ENCODE data around the gene ACTRT2. TPM values are rescaled to one million over a fixed set of nuclear protein-coding genes. Genes with fewer than 3 reads are reported as not detected.

The ACTRT2 gene
- total and polyA plus RNA-seq, 2 of the 8 experiments (the other 6 are each of a cell fraction or from before 2014, with no cell fraction given) = not detected

DNA sequence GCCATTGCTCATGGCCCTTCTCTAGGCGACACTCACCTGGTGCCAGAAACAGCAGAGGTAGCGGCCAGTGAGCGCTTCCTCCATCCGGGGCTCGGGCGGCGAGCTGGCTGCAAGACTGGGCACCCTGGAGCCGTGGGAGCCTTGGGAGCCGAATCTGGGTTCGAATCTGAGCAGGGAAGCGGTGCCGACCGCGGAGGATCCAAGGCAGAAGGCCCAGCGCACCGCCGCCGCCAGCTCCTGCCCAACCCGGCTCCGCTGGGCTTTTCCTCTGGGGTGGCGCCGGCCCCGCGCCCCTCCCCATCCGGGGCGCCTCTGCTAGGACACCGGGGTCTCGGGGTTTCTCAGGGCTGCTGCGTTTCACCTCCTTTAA, 46.0 kb downstream of the ACTRT2 start:
- Histone ChIP-seq H4K20me1 (replicated peaks in 1 of 2; ENCODE audit: control insufficient read depth in 1 of 2, insufficient read depth in 2 of 2, low read length in 2 of 2) (peaks cover 3 to 19% of the 10 kb centered on the region in 2 experiments), H3K14ac (ENCODE audit: insufficient read length) (no peak overlapping the region), H2BK5ac (ENCODE audit: low read depth, low read length) (no peak overlapping the region), H3K36me3 (ENCODE audit: control insufficient read depth in 2 of 4, insufficient read depth in 4 of 4, low read length in 3 of 4) (peaks cover 0 to 11% (median 0%) of the 10 kb centered on the region in 4 experiments; a peak in 1 of 8 replicates), H3K56ac (replicated peaks; ENCODE audit: insufficient read length, low read depth, low read length) (no peak overlapping the region), H2BK120ac (replicated peaks; ENCODE audit: low read depth, low read length) (no peak overlapping the region), H4K5ac (ENCODE audit: insufficient read length, low read depth, low read length) (no peak overlapping the region), H2BK20ac (ENCODE audit: low read length) (no peak overlapping the region; the same call in 1 of the 2 replicates), H3K27ac (ENCODE audit: low read depth, low read length) (no peak overlapping the region), H3K23me2 (ENCODE audit: low read depth, low read length) (peaks cover 13% of the 10 kb centered on the region; the same call in 1 of the 2 replicates), H2AK5ac (ENCODE audit: low read depth, low read length) (no peak overlapping the region), H4K91ac (replicated peaks; ENCODE audit: insufficient read length, low read length) (no peak overlapping the region), H3K9me3 (ENCODE audit: insufficient read depth in 2 of 2, low read depth in 1 of 2, low read length in 1 of 2) (no peaks in the 10 kb centered on the region), H3K23ac (ENCODE audit: insufficient read length) (no peak overlapping the region), H3K27me3 (replicated peaks in 1 of 4; ENCODE audit: control insufficient read depth in 3 of 4, extremely low read depth in 1 of 4, insufficient read depth in 3 of 4, low read length in 3 of 4) (peaks cover 91 to 96% (median 92%) of the 10 kb centered on the region in 4 experiments), H4K8ac (ENCODE audit: extremely low read depth, insufficient read depth, low read length) (peak overlapping the region; percentile 69; the same call in 1 of the 2 replicates), H3K79me1 (ENCODE audit: low read depth, low read length) (no peaks in the 10 kb centered on the region), H3K79me2 (ENCODE audit: control insufficient read depth in 1 of 2, insufficient read depth in 2 of 2, low read length in 2 of 2) (no peaks in the 10 kb centered on the region), H3K4me2 (ENCODE audit: insufficient read depth in 1 of 2, low read depth in 2 of 2, low read length in 2 of 2) (peak overlapping the region; percentile 66 to 75), H2AFZ (ENCODE audit: low read length) (no peak overlapping the region), H2BK12ac (ENCODE audit: low read depth, low read length) (no peak overlapping the region), H2BK15ac (ENCODE audit: low read length) (no peak overlapping the region), H3K18ac (ENCODE audit: extremely low read depth, low read length) (no peak overlapping the region), H3K4me1 (replicated peaks in 1 of 4; ENCODE audit: control insufficient read depth in 3 of 4, insufficient read depth in 4 of 4, low read length in 3 of 4) (peaks cover 0 to 41% (median 27%) of the 10 kb centered on the region in 4 experiments; a peak in 6 of 7 replicates), H3K9ac (replicated peaks in 1 of 4; ENCODE audit: extremely low read depth in 1 of 4, low read depth in 3 of 4, low read length in 3 of 4) (no peak overlapping the region), H3K4me3 (ENCODE audit: extremely low read depth in 1 of 4, insufficient read depth in 2 of 4, low read depth in 3 of 4, low read length in 4 of 4) (peak overlapping the region in 1 of 4 experiments; percentile 62; a peak in 2 of 8 replicates), H3K4ac (replicated peaks; ENCODE audit: insufficient read length, low read depth, low read length) (no peak overlapping the region)
- ChIA-PET POLR2A (ENCODE audit: partially characterized antibody) (interaction anchor here (0.5 kb wide), 1 partner anchor 435 kb away, joined by 3 read pairs; no protein-coding TSS in a partner anchor), CTCF (ENCODE audit: partially characterized antibody) (interaction anchor here (0.7 to 3.3 kb wide), 7 partner anchors 11 to 216 kb away, joined by 3 to 32 read pairs (median 4); no protein-coding TSS in a partner anchor)
- WGBS, 2 experiments (ENCODE audit: extremely low coverage in 1 of 2, insufficient coverage in 1 of 2, insufficient read length in 1 of 2, insufficient replicate concordance in 2 of 2, low coverage in 1 of 2, low lambda C conversion rate in 2 of 2, missing lambda C conversion rate in 1 of 2) = 16% methylated on average over 29 of the region's 29 CpGs; no CpG with 5 or more reads in 1 of the 2 experiments
- peak in 1 of 2 experiments; percentile 58 for DNase-seq (ENCODE audit: low read depth in 1 of 2, low spot score in 2 of 2)
- TF ChIP-seq SUZ12 (IDR thresholded peaks at IDR 0.05; ENCODE audit: low read length) (peak; percentile 93), HDAC2 (IDR thresholded peaks at IDR 0.05; ENCODE audit: borderline replicate concordance in 1 of 2, low read depth in 2 of 2, low read length in 2 of 2) (no peak)
- no peak for FAIRE-seq

Measured in H1 (cell line).